Neural progenitor cell (in vitro differentiated cells): ENCODE results near the gene TRIM36. TPM values are rescaled to one million over a fixed set of nuclear protein-coding genes. Genes with fewer than 3 reads are reported as not detected.
A peak's percentile ranks its signal among the peaks of the same experiment; 100 is the strongest.

Experiments used
- DNase-seq: peaks from one replicate; pipeline ENCODE4 v3.0.0-alpha.2; 2016; ENCODE audit warnings: low spot score
- H2AFZ ChIP-seq: fragments of 200-600 bp; sonication (generic); replicated peaks from 2 replicates; pipeline ENCODE4 v1.6.1; 2016; ENCODE audit warnings: antibody characterized with exemption
- H3F3A ChIP-seq: fragments of 200-600 bp; sonication (generic); 2 replicates; pipeline ENCODE4 v1.6.1; 2016; ENCODE audit warnings: antibody characterized with exemption, low read depth
- H3K27ac ChIP-seq: fragments of 200-600 bp; sonication (generic); 2 replicates; pipeline ENCODE4 v1.5.1; 2016; ENCODE audit warnings: mild to moderate bottlenecking
- H3K27me3 ChIP-seq: fragments of 200-600 bp; sonication (generic); 2 replicates; pipeline ENCODE4 v1.6.1; 2016; ENCODE audit warnings: mild to moderate bottlenecking, moderate library complexity
- H3K36me3 ChIP-seq: fragments of 200-600 bp; sonication (generic); 2 replicates; pipeline ENCODE4 v1.5.1; 2016
- H3K4me1 ChIP-seq: fragments of 200-600 bp; sonication (generic); 2 replicates; pipeline ENCODE4 v1.6.1; 2016; ENCODE audit warnings: mixed run types
- H3K4me2 ChIP-seq: fragments of 200-600 bp; sonication (generic); 2 replicates; pipeline ENCODE4 v1.6.1; 2016
- H3K4me3 ChIP-seq: fragments of 200-600 bp; sonication (generic); 2 replicates; pipeline ENCODE4 v1.5.1; 2016
- H3K79me2 ChIP-seq: fragments of 200-600 bp; sonication (generic); 2 replicates; pipeline ENCODE4 v1.6.1; 2016; ENCODE audit warnings: low read depth
- H3K9ac ChIP-seq: fragments of 200-600 bp; sonication (generic); 2 replicates; pipeline ENCODE4 v1.6.1; 2016
- H3K9me3 ChIP-seq: fragments of 200-600 bp; sonication (generic); 2 replicates; pipeline ENCODE4 v1.5.1; 2016; ENCODE audit warnings: low read depth
- H4K20me1 ChIP-seq: fragments of 200-600 bp; sonication (generic); 2 replicates; pipeline ENCODE4 v1.6.1; 2016; ENCODE audit warnings: low read depth
- H3K27ac Mint-ChIP-seq: 3 replicates; pipeline ENCODE4 v1.8.0; 2021; ENCODE audit warnings: mixed read lengths
- H3K27me3 Mint-ChIP-seq: 2 replicates; pipeline ENCODE4 v1.8.0; 2022; ENCODE audit warnings: low read depth, mild to moderate bottlenecking, inconsistent platforms, moderate library complexity, mixed read lengths; ENCODE audit not compliant: insufficient read depth
- H3K36me3 Mint-ChIP-seq: 3 replicates; pipeline ENCODE4 v1.8.0; 2021; ENCODE audit warnings: mixed read lengths
- H3K4me1 Mint-ChIP-seq: 3 replicates; pipeline ENCODE4 v1.8.0; 2021; ENCODE audit warnings: mixed read lengths
- H3K4me3 Mint-ChIP-seq: 3 replicates; pipeline ENCODE4 v1.8.0; 2021; ENCODE audit warnings: mild to moderate bottlenecking, moderate library complexity, mixed read lengths
- H3K9me3 Mint-ChIP-seq: 3 replicates; pipeline ENCODE4 v1.8.0; 2020; ENCODE audit warnings: mixed read lengths
- EZH2 ChIP-seq: fragments of 200-600 bp; sonication (generic); IDR thresholded peaks from 2 replicates; pipeline ENCODE4 v1.6.1; 2017; ENCODE audit warnings: antibody characterized with exemption, mild to moderate bottlenecking, moderate library complexity
- EZH2phosphoT487 ChIP-seq: fragments of 200-600 bp; sonication (generic); IDR thresholded peaks from 2 replicates; pipeline ENCODE4 v1.6.1; 2017; ENCODE audit warnings: antibody characterized with exemption
- total RNA-seq: library from RNA; depleted of rRNA; stranded (reverse); fragments of >200 nt; gene quantifications from 2 replicates; pipeline ENCODE4 v1.2.3, GENCODE V29; 2015; ENCODE audit warnings: low replicate concordance
- TF ChIP-seq, protein P1 (sequence below): fragments of 200-600 bp; sonication (generic); IDR thresholded peaks from 2 replicates; pipeline ENCODE4 v1.5.1; 2017; ENCODE audit warnings: antibody characterized with exemption, mild to moderate bottlenecking

The TRIM36 gene
- total RNA-seq, 1 donor from 2014 or later: 42.6 TPM

DNA sequence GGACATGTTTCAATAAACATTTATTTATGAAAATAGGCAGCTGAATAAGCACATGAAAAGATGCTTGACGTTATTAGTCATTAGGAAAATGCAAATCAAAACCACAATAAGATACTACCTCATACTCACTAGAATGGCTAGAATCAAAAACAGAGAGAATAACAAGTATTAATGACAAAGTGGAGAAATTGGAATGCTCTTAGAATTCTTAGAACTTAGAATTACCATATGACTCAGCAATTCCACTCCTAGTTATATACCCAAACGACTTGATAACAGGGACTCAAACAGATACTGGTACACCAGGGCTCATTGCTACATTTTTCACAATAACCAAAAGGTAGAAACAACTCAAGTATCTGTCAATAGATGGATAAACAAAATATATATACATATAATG is 15.1 kb upstream of the TRIM36 start:
- peaks cover 13% of the 10 kb centered on the region for H3K27me3 Mint-ChIP-seq
- Histone ChIP-seq H3K4me2 (no peak overlapping the region), H3K9me3 (no peaks in the 10 kb centered on the region), H4K20me1 (no peaks in the 10 kb centered on the region), H3K27me3 (peaks cover 45% of the 10 kb centered on the region), H3K79me2 (no peaks in the 10 kb centered on the region), H3F3A (peaks cover 11% of the 10 kb centered on the region), H2AFZ (no peak overlapping the region), H3K4me3 (no peak overlapping the region), H3K27ac (no peak overlapping the region), H3K36me3 (no peaks in the 10 kb centered on the region), H3K4me1 (peaks cover 6% of the 10 kb centered on the region), H3K9ac (no peak overlapping the region)
- DNase-seq: no peak
- peaks cover 9% of the 10 kb centered on the region for H3K4me1 Mint-ChIP-seq
- H3K4me3 Mint-ChIP-seq: no peak overlapping the region
- TF ChIP-seq, protein P1, sequence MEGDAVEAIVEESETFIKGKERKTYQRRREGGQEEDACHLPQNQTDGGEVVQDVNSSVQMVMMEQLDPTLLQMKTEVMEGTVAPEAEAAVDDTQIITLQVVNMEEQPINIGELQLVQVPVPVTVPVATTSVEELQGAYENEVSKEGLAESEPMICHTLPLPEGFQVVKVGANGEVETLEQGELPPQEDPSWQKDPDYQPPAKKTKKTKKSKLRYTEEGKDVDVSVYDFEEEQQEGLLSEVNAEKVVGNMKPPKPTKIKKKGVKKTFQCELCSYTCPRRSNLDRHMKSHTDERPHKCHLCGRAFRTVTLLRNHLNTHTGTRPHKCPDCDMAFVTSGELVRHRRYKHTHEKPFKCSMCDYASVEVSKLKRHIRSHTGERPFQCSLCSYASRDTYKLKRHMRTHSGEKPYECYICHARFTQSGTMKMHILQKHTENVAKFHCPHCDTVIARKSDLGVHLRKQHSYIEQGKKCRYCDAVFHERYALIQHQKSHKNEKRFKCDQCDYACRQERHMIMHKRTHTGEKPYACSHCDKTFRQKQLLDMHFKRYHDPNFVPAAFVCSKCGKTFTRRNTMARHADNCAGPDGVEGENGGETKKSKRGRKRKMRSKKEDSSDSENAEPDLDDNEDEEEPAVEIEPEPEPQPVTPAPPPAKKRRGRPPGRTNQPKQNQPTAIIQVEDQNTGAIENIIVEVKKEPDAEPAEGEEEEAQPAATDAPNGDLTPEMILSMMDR: no peak
- TF ChIP-seq EZH2: no peak
- no peak for TF ChIP-seq EZH2phosphoT487
- H3K36me3 Mint-ChIP-seq: no peaks in the 10 kb centered on the region
- H3K27ac Mint-ChIP-seq: no peak overlapping the region
- no peaks in the 10 kb centered on the region for H3K9me3 Mint-ChIP-seq

DNA sequence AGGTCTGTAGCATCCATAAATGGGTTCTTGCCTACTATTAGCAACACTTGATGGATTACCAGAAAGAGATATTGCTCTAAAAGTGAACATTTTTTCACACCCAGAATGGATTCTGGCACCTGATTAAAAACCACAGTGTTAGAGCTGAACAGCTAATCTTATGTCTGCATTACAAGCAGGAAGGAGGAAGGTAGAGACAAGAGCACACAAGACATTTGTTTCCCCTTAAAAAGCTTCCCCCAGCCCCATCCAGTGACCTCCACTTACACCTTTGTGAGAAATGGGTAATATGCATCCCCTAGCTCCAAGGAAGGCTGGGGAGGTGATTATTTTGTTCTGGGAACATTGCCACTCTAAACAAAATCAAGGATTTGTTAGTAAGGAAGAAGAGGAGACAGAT is 12.0 kb upstream of the TRIM36 start:
- H2AFZ ChIP-seq: no peak overlapping the region
- H3K4me3 Mint-ChIP-seq: no peak overlapping the region
- peaks cover 6% of the 10 kb centered on the region for H4K20me1 ChIP-seq
- peaks cover 28% of the 10 kb centered on the region for H3K27me3 Mint-ChIP-seq
- peaks cover 75% of the 10 kb centered on the region for H3K27me3 ChIP-seq
- H3K9me3 ChIP-seq: no peaks in the 10 kb centered on the region
- H3K79me2 ChIP-seq: no peaks in the 10 kb centered on the region
- H3K4me2 ChIP-seq: no peak overlapping the region
- no peak overlapping the region for H3K9ac ChIP-seq
- no peak overlapping the region for H3K27ac ChIP-seq
- H3K27ac Mint-ChIP-seq: no peak overlapping the region
- peaks cover 7% of the 10 kb centered on the region for H3K36me3 Mint-ChIP-seq
- H3K9me3 Mint-ChIP-seq: peaks cover 8% of the 10 kb centered on the region
- no peak overlapping the region for H3K4me3 ChIP-seq
- DNase-seq: no peak
- peaks cover 9% of the 10 kb centered on the region for H3K4me1 Mint-ChIP-seq
- H3K36me3 ChIP-seq: no peaks in the 10 kb centered on the region
- peaks cover 9% of the 10 kb centered on the region for H3K4me1 ChIP-seq
- TF ChIP-seq EZH2 (no peak), EZH2phosphoT487 (no peak)
- TF ChIP-seq, protein P1: no peak
- H3F3A ChIP-seq: peaks cover 18% of the 10 kb centered on the region

DNA sequence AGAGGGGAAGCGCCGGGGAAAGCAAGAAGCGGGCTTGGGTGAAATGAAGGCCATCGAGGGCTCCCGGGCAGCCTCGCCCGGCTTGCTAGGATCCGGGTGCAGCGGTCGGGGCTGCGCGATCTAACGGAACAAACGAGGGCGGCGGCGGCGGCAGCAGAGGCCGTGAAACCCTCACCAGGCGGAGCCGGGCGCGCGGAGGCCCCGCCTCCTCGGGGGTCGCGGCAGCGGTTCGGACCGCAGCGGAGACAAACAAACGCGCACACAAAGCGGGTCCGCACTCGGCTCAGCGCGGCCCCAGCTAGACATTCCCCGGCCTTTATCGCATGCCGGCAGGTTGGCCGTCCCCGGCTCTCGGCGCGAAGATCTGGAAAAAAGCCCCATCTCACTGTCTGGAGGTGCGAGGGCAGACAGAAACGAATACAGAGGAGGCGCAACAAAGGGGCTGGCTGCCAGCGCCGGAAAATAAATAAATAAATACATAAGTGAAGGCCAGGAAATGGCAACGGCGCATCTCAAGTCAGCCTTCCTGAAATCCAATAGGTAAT is 10.5 kb upstream of the TRIM36 start:
- peaks cover 7% of the 10 kb centered on the region for H3K36me3 Mint-ChIP-seq
- peaks cover 6% of the 10 kb centered on the region for H4K20me1 ChIP-seq
- H3K79me2 ChIP-seq: no peaks in the 10 kb centered on the region
- H3K27ac ChIP-seq: no peak overlapping the region
- H3K9me3 Mint-ChIP-seq: peaks cover 8% of the 10 kb centered on the region
- H3K4me3 ChIP-seq: peak overlapping the region; percentile 55
- no peak overlapping the region for H3K27ac Mint-ChIP-seq
- peaks cover 9% of the 10 kb centered on the region for H3K4me1 Mint-ChIP-seq
- peaks cover 88% of the 10 kb centered on the region for H3K27me3 ChIP-seq
- H3K4me2 ChIP-seq: peak overlapping the region; percentile 83
- TF ChIP-seq, protein P1: no peak
- peak; percentile 69 for TF ChIP-seq EZH2
- TF ChIP-seq EZH2phosphoT487: no peak
- no peaks in the 10 kb centered on the region for H3K36me3 ChIP-seq
- H2AFZ ChIP-seq: peak overlapping the region; percentile 86
- no peaks in the 10 kb centered on the region for H3K9me3 ChIP-seq
- no peak overlapping the region for H3K9ac ChIP-seq
- H3K27me3 Mint-ChIP-seq: peaks cover 28% of the 10 kb centered on the region
- H3K4me1 ChIP-seq: peaks cover 9% of the 10 kb centered on the region
- H3K4me3 Mint-ChIP-seq: peak overlapping the region; percentile 88
- peaks cover 18% of the 10 kb centered on the region for H3F3A ChIP-seq
- DNase-seq: peak; percentile 92
